Pulmonary artery endothelial cell (primary cell): ENCODE measurements around the gene SREK1IP1. TPM values are rescaled to one million over a fixed set of nuclear protein-coding genes. Genes with fewer than 3 reads are reported as not detected.

Experiments
- DNase-seq: peaks from one replicate; pipeline ENCODE4 v3.0.0-alpha.2; 2011; ENCODE audit warnings: low read depth, low spot score
- total RNA-seq: library from RNA; depleted of rRNA; stranded (reverse); fragments of >200 nt; gene quantifications from 2 replicates; pipeline ENCODE4 v1.2.3, GENCODE V29; 2014

Gene SREK1IP1
- 13.8 and 16.2 TPM in 2 replicates for total RNA-seq

GRCh38 chr5:64768358-64769312 is at the start of gene SREK1IP1, which contains the start of gene CWC27:
Gene SREK1IP1, minus strand, starts transcription at chr5:64768691. Its CDS starts 174 bp downstream, at chr5:64768517.
Gene CWC27, plus strand, starts transcription at chr5:64768930. Its CDS starts 217 bp downstream, at chr5:64769147.
- peak; percentile 79 for DNase-seq

DNA sequence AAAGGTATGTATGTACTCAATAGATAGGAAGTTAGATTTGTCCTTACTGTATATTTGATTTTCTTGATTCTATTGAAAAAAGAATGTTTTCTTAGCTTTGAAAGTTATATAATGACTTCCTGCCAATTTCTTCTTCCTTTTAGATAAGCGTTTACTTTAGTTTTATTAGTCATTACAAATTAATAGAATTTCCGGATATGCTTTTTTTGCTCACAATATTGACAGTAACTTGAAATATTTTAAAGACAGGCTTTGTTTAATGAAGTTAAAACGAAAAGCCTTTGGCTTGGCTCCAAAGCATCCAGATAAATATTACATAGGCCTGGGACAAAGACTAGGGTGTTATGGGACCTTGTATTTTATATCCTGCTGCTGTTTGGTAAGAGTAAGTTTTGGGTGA is 49.8 kb upstream of the SREK1IP1 start:
- DNase-seq = no peak

DNA sequence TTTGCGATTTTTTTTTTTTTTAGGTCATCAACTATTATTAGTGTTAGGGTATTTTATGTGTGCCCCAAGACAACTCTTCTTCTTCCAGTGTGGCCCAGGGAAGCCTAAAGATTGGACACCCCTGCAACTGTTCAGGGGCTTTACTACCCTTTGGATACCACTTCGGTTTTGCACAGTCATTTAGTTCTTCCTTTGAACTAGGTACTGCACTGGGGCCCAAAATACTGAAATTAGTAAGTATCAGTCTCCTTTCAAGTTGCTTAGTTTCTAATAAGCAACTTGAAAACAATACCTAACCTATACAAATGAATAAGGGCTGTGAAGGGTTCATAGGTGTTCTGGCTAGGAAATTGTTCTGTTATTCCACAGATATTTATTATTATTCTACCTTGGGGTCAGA is 45.6 kb upstream of the SREK1IP1 start:
- no peak for DNase-seq

GRCh38 chr5:64811050-64811640 is 42.7 kb upstream of the SREK1IP1 start:
- DNase-seq = no peak

DNA sequence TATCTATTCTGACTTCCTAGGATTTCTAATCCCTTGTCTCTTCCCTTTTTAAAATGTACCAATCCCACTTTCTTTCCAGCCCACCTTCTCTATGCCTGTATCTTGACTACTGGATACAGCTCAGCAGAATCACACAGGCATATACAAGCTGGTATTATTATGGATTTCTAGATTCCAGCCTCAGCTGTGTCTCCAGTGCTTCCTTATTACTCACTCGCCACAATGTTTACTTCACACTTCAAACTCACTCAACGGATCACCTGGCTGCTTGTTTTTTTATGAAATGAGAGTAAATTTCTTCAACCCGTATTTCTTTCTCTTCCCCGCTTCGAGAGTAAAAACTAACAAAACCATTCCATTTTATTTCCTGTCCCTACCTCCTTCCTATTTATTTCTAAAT is 39.0 kb upstream of the SREK1IP1 start:
- no peak for DNase-seq

DNA sequence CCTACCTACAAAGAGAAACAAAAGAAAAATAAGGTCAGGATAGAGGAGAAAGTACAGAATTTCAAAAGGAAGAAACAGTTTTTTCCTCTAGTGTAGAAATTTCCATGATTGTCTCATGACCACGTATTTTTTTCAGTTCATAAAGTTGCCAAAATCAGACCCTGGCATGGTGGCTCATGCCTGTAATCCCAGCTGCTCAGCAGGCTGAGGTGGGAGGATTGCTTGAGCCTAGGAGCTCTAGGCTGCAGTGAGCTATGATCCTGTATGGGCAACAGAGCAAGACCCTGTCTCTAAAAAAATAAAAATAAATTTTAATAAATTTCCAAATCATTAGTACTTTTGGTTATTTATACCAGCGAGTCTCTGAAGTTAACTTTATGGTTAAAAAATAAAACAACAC is 38.0 kb upstream of the SREK1IP1 start:
- DNase-seq = no peak

- no peak for DNase-seq
These were observed 32.4 kb upstream of the SREK1IP1 start for GRCh38 chr5:64800926-64801325.

GRCh38 chr5:64796301-64796700 is 27.8 kb upstream of the SREK1IP1 start:
- DNase-seq = no peak

GRCh38 chr5:64794053-64794770 is 25.7 kb upstream of the SREK1IP1 start:
- DNase-seq = no peak

GRCh38 chr5:64792469-64792868 is 24.0 kb upstream of the SREK1IP1 start:
- DNase-seq = no peak

DNA sequence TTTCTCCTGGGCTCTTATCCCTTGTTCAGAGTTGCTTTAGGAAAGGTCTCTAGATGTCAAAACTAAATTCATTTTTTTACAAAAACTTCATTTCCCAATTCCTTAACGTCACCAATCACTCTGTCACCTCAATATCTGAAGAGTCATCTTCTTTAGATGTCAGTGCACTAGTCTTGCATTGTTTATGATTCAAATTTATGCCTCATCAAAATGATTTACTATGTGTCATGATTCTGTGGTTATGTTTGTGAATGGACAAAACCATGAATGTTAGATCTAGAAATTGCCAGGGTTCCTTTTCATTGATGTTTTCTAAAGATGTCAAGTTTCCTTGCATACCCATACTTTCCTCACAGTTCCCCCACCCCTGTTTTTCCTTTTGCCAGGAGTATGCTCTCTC is 21.7 kb upstream of the SREK1IP1 start:
- no peak for DNase-seq

DNA sequence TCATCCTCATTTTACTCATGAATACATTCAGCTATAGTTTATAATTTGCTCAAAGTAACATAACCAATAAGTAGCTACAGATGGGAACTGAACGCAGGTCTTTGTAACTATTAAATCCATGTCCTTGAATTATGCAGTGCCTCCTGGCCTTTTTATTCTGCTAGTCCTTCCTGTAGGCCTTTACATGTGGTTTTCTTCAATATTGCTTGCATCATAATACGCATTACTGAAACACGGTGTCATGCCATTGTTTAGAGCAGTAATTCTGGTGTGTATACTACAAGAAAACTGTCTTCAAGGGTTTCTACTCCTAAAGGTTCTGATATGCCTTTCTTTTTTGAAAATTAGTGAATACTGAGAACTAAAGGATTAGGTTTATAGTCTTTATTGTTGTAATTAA is 21.0 kb upstream of the SREK1IP1 start:
- DNase-seq = no peak

DNA sequence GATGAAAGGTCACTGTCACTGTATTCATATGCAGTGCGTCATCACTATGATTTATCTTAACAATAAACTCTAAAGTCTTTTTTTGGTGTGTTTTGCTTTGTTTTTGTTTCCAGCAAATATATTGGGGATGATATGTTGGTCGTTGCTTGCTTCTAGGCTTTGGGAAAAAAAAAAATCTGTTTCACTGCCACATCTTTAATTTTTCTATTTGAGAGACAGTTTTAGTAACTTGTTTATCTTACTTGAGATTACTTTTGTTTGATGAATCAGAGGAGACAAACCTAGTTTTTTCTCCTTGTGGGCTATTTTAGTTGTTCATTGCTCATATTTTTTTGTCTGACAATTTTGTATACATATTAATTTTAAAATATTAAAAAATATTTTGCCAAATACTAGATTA is 19.7 kb upstream of the SREK1IP1 start:
- DNase-seq = no peak

- DNase-seq = no peak
These were observed 17.9 kb upstream of the SREK1IP1 start for GRCh38 chr5:64786372-64786771.

DNA sequence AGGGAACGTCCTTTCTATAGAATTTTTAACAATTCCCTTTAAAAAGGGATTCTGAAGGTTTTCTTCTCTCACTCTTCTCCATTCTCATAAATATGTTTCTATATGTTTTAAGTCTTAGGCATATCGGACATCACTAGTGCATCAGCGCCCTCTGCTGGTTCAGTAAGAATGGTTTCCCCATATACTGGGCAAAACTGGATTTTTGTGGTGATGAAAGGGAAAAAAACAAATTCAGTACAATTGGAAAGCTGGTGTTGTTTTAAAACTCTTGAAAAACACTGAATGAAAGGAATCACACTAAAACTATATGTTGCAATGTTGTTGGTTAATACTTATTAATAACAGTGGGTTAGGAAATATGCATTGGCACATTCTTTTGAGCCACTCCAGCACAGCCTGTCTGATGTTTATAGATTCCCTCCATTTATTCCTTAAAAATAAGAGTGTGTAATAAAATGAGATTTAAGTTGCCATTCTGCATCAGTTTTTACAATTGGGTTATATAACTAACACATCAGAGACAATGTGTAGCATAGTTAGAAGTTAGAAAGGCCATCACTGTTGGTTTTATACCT is 16.0 kb upstream of the SREK1IP1 start:
- peak; percentile 55 for DNase-seq

- DNase-seq = no peak
These were observed 6.8 kb upstream of the SREK1IP1 start for GRCh38 chr5:64775291-64775690.

DNA sequence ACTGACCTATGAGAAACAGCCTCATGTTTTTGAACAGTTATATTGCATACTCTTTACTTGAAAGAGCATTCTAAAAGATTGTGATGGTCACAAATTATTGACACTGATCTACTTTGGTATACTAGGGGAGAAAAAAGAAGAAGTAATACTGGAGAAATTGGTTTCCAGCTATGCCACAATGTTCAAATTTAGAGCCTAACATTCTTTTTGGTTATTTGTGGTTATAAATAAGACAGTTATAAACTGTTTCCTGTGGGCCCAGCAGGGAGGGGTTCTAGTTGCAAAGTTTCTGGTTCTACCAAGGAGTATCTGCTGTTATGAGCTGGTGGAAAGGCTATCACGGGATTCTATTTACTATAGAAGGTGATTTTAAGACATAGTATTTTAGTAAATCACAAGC is 5.0 kb upstream of the SREK1IP1 start:
- DNase-seq = no peak

GRCh38 chr5:64771736-64772135 is 3.2 kb upstream of the SREK1IP1 start:
- DNase-seq = no peak

DNA sequence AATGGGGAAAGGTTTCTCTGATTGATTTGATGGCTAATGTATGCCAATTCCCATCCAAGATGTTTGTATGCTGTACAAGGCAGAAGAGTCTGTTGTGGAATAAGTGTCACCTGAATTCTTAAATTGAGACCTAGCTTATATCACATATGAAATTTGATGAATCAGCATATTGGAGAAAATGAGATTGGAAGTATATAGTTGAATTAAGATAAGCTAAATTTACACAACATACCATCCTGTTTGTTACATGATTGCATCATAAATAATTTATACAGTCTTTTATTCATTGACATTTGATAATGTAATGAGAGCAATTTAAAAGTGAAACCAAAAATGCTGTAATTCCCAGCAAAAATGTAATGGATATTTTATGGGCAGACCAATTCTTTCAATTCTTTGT is 1.4 kb upstream of the SREK1IP1 start:
- no peak for DNase-seq

DNA sequence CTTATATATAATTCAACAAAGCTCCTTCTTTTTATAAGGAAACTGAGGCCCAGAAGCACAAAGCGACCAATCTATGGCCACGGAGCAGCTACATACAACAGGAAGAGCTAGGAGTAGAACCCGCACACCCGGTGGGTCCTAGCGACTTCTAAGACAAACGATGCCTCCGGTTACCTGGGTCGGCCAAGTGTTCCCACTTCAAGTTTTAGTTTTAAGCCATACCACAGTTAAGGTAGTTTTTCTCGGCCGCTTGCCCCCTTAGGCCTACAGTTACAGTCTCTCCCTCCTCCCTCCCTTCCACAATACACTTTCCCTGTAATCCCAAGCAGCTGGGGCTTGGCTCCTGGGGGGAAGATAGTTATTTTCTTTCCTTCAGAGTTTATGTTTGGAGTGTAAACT is 533 bp downstream of the SREK1IP1 start:
- DNase-seq = no peak

GRCh38 chr5:64766941-64767340 is 1.6 kb downstream of the SREK1IP1 start:
- no peak for DNase-seq
